Testis (tissue), 2 donors: Measurements from ENCODE around the gene PYGO1.

Experiments
- POLR2A ChIP-seq: fragments of 450-650 bp; IDR thresholded peaks from one replicate; pipeline ENCODE4 v1.6.1; 2017; ENCODE audit warnings: antibody characterized with exemption, mild to moderate bottlenecking, moderate library complexity
- TF ChIP-seq, protein P1 (sequence below), 3 experiments: fragments of 450-650 bp in 2 of 3; fragments of 200-600 bp in 1 of 3; sonication (generic) in 1 of 3; IDR thresholded peaks; one replicate each; pipeline ENCODE4 v1.5.1; 2016 to 2019; ENCODE audit warnings: antibody characterized with exemption in 3 of 3, mild to moderate bottlenecking in 2 of 3, moderate library complexity in 1 of 3

DNA sequence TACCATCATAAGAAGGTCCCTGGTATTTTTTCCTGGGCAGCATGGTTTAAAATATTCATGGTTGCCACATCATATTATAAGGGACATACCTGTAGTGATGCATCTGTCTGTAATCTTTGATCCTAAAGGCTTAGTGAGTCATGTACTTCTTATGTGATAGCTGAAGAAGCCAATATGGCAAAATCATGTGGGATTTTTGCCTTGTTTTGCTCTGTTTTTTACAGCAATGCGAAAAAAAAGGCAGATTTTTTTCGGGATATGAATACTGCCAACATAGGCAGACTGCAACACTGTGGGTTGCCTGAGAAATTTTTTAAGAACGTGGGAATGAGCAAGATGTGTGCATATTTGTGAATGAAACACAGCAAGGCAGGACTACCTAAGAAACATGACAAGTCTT, 11.3 kb upstream of the PYGO1 start:
- TF ChIP-seq, protein P1, sequence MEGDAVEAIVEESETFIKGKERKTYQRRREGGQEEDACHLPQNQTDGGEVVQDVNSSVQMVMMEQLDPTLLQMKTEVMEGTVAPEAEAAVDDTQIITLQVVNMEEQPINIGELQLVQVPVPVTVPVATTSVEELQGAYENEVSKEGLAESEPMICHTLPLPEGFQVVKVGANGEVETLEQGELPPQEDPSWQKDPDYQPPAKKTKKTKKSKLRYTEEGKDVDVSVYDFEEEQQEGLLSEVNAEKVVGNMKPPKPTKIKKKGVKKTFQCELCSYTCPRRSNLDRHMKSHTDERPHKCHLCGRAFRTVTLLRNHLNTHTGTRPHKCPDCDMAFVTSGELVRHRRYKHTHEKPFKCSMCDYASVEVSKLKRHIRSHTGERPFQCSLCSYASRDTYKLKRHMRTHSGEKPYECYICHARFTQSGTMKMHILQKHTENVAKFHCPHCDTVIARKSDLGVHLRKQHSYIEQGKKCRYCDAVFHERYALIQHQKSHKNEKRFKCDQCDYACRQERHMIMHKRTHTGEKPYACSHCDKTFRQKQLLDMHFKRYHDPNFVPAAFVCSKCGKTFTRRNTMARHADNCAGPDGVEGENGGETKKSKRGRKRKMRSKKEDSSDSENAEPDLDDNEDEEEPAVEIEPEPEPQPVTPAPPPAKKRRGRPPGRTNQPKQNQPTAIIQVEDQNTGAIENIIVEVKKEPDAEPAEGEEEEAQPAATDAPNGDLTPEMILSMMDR (IDR thresholded peaks at IDR 0.05), result no peak
- no peak for TF ChIP-seq POLR2A
